Transverse colon (tissue), 4 donors: ENCODE measurements around the gene GCLC.

Experiments used
- POLR2A ChIP-seq: fragments of 450-650 bp; IDR thresholded peaks from one replicate; pipeline ENCODE4 v1.6.1; 2016; ENCODE audit warnings: antibody characterized with exemption, mild to moderate bottlenecking, moderate library complexity
- POLR2AphosphoS5 ChIP-seq, 3 donors: sonication (generic); formaldehyde crosslinking; IDR thresholded peaks; one replicate each; pipeline ENCODE4 v1.6.1; 2016; ENCODE audit warnings: antibody characterized with exemption in 3 of 3
- TF ChIP-seq, protein P1 (sequence below), 5 experiments: fragments of 200-600 bp in 3 of 5; fragments of 450-650 bp in 2 of 5; sonication (generic) in 3 of 5; IDR thresholded peaks; 1 replicate in 2 of 5; 2 replicates in 3 of 5; pipeline ENCODE4 v1.5.1; 2016 to 2017; ENCODE audit warnings: antibody characterized with exemption in 5 of 5, inconsistent platforms in 3 of 5, mild to moderate bottlenecking in 2 of 5, moderate library complexity in 1 of 5

DNA sequence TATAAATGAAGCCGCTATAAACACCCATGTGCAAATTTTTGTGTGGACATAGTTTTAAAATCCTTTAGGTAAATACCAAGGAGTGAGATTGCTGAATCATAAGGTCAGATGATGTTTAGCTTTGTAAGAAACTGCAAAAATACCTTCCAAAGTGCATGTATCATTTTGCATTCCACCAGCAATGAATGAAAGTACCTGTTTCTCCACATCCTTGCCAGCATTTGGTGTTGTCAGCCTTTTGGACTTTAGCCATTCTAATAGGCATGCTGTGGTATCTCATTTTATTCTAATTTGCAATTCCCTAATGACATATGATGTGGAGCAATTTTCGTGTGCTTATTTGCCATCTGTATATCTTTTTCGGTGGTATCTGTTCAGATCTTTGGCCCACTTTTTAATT lies 93.7 kb downstream of the GCLC start:
- TF ChIP-seq, protein P1, sequence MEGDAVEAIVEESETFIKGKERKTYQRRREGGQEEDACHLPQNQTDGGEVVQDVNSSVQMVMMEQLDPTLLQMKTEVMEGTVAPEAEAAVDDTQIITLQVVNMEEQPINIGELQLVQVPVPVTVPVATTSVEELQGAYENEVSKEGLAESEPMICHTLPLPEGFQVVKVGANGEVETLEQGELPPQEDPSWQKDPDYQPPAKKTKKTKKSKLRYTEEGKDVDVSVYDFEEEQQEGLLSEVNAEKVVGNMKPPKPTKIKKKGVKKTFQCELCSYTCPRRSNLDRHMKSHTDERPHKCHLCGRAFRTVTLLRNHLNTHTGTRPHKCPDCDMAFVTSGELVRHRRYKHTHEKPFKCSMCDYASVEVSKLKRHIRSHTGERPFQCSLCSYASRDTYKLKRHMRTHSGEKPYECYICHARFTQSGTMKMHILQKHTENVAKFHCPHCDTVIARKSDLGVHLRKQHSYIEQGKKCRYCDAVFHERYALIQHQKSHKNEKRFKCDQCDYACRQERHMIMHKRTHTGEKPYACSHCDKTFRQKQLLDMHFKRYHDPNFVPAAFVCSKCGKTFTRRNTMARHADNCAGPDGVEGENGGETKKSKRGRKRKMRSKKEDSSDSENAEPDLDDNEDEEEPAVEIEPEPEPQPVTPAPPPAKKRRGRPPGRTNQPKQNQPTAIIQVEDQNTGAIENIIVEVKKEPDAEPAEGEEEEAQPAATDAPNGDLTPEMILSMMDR (IDR thresholded peaks at IDR 0.05) = no peak
- TF ChIP-seq POLR2AphosphoS5 (IDR thresholded peaks at IDR 0.05) (no peak), POLR2A (no peak)
